ENCODE results near the gene CNTNAP5. TPM values are rescaled to one million over a fixed set of nuclear protein-coding genes. Genes with fewer than 3 reads are reported as not detected.

The CNTNAP5 gene
- total RNA-seq, 3 donors from 2014 or later = 3.3 TPM; not detected in 2

DNA sequence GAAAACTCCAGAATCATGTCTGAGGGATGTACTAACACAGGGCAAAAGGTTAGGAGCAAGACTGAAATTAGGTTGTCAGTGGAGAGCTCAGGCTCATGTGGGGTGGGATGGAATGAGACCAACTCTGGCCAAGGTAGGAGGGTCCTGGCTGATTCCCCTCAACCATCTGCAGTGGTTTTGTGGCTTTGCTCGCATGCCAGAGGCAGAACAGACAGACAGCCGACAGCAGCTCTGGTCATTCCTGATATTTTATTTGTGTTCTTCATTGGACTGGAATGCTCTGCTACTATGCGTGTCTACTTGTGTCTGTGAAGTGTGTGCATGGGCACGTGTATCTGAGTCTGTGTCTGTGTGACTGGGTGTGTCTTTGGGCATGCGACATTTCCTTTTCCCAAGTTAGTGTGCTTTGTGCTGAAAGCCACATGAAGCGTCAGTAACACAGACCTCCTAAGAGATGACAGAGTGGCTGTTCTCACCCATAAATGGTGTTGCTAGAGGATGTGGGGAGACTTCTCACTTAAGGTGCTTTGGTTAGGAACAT is 239.5 kb downstream of the CNTNAP5 start:
- TF ChIP-seq, protein P1, sequence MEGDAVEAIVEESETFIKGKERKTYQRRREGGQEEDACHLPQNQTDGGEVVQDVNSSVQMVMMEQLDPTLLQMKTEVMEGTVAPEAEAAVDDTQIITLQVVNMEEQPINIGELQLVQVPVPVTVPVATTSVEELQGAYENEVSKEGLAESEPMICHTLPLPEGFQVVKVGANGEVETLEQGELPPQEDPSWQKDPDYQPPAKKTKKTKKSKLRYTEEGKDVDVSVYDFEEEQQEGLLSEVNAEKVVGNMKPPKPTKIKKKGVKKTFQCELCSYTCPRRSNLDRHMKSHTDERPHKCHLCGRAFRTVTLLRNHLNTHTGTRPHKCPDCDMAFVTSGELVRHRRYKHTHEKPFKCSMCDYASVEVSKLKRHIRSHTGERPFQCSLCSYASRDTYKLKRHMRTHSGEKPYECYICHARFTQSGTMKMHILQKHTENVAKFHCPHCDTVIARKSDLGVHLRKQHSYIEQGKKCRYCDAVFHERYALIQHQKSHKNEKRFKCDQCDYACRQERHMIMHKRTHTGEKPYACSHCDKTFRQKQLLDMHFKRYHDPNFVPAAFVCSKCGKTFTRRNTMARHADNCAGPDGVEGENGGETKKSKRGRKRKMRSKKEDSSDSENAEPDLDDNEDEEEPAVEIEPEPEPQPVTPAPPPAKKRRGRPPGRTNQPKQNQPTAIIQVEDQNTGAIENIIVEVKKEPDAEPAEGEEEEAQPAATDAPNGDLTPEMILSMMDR (IDR thresholded peaks at IDR 0.05) = no peak
- Histone ChIP-seq H3K36me3 (ENCODE audit: low read depth) (no peaks in the 10 kb centered on the region), H3K9me3 (no peaks in the 10 kb centered on the region), H3K4me1 (ENCODE audit: low read depth) (no peaks in the 10 kb centered on the region), H3K4me3 (no peak overlapping the region)
- DNase-seq (no peak), ATAC-seq (no peak)
- intact Hi-C loops (cut with DNase I, micrococcal nuclease) = no loop called here

DNA sequence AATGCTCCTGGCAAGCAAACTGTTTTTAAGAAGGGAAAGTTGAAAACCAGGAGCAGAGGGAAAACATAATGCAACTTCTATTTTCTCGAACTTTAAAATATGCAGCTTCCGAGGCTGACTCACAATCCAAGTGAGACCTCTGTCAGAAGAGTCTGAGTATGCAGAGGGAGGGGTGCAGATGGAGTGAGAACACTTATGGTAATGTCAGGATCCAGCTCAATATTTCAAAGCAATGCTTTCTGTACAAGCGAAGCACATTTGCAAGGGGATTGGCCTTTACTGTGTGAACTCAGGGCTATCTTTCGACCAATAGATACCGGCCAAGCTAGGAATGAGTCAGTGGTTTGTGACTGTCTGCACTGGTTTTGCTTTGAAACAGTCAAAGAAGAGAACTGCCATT is 242.7 kb downstream of the CNTNAP5 start:
- intact Hi-C loops (cut with DNase I, micrococcal nuclease) = no loop called here
- H3K9me3 ChIP-seq = no peaks in the 10 kb centered on the region
- H3K36me3 ChIP-seq (ENCODE audit: low read depth) = no peaks in the 10 kb centered on the region
- DNase-seq (no peak), ATAC-seq (no peak)
- H3K4me1 ChIP-seq (ENCODE audit: low read depth) = no peaks in the 10 kb centered on the region
- H3K4me3 ChIP-seq = no peak overlapping the region
- TF ChIP-seq, protein P1 (IDR thresholded peaks at IDR 0.05) = no peak

DNA sequence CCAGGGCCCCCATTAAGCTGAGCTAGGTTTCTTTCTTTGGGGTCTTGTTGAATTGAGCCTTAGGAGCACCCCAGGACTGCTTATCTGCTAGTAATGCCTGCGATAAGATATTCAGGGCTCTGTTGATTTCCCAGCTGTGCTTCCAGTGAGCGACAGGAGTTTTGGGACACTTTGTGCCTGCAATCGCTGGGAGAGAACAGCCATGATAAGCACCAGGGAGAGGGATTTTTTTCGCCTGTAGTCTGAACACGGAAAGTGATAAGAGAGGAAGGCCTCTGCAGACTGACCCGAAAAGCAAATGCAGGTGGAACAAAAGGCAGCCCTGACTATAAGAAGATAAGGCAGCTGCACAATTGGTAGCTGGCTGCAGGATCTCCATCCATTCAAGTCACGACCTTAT is 244.3 kb downstream of the CNTNAP5 start:
- TF ChIP-seq, protein P1 (IDR thresholded peaks at IDR 0.05) = no peak
- Histone ChIP-seq H3K4me1 (ENCODE audit: low read depth) (no peaks in the 10 kb centered on the region), H3K4me3 (no peak overlapping the region), H3K36me3 (ENCODE audit: low read depth) (no peaks in the 10 kb centered on the region), H3K9me3 (no peaks in the 10 kb centered on the region)
- no peak for DNase-seq
- ATAC-seq = no peak
- intact Hi-C loops (cut with DNase I, micrococcal nuclease) = no loop called here

DNA sequence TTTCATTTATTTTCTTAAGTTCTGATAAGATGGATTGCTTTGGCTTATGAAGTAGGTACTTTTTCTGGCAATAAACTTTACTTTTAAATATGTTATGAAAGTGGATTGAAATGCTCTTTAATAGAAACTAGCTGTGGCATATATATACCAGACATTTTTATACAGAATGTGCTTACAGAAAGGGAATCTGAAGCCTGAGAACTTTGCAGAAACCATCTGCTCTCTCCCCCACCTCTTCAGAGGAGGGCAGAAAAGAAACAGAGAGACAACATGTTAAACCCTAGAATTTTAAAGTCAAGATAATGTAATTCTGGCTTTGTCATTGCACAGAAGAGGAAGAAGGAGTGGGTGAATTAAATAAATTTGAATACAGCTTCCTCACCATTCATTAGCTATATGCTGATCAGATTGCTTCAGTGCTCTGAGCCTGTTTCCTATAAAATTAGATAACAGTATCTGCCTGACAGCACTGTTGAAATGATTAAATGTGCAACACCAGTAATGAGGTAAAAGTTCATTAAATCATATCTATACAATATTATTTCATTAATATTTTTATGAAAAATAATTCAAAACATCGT is 247.3 kb downstream of the CNTNAP5 start:
- TF ChIP-seq, protein P1 (IDR thresholded peaks at IDR 0.05) = no peak
- no peaks in the 10 kb centered on the region for H3K36me3 ChIP-seq (ENCODE audit: low read depth)
- ATAC-seq (no peak), DNase-seq (no peak)
- H3K4me3 ChIP-seq = no peak overlapping the region
- H3K4me1 ChIP-seq (ENCODE audit: low read depth) = no peaks in the 10 kb centered on the region
- no peaks in the 10 kb centered on the region for H3K9me3 ChIP-seq
- intact Hi-C loops (cut with DNase I, micrococcal nuclease) = no loop called here

DNA sequence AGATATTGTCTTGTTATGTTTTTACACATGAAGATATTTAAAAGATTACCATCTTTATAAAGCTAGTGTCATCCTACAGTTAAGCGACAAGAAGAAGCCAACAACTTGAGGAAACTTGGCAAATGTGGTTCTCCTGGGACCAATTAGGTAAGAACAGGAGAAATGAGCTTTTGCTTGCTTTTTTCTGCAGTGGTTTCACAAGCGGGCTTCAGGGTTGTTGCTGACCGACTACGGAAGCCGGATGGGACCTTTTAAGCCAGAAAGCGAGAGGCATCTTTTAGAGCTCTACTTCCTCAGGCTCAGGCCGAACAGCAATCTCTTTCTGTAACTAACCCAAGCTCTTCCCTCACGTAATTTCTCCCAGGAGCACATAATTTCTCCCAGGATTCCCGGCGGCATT is 256.5 kb downstream of the CNTNAP5 start:
- TF ChIP-seq, protein P1 (IDR thresholded peaks at IDR 0.05) = no peak
- no peaks in the 10 kb centered on the region for H3K36me3 ChIP-seq (ENCODE audit: low read depth)
- H3K9me3 ChIP-seq = no peaks in the 10 kb centered on the region
- H3K4me3 ChIP-seq = no peak overlapping the region
- intact Hi-C loops (cut with DNase I, micrococcal nuclease) = no loop called here
- DNase-seq = no peak
- ATAC-seq = no peak
- H3K4me1 ChIP-seq (ENCODE audit: low read depth) = no peaks in the 10 kb centered on the region

DNA sequence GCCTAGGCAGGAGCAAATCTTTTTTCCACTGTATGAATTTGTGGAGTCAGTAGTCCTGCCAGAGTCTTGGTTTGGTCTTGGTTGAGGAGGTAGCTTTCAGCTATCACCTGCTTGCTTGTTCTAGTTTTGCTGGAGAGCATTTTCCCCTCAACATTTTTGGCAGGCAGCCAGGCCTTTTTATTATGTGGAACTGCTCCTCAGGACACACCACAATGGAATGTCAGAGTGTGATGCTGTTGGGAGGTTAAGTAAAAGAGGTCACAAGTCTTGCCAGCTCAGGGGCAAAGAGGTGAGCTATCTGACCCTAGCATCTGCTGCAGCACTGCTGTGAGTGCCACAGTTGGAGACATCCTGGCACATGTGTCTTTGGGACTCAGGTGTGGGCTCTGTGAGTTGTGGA is 258.0 kb downstream of the CNTNAP5 start:
- Histone ChIP-seq H3K4me3 (no peak overlapping the region), H3K4me1 (ENCODE audit: low read depth) (no peaks in the 10 kb centered on the region), H3K9me3 (no peaks in the 10 kb centered on the region), H3K36me3 (ENCODE audit: low read depth) (no peaks in the 10 kb centered on the region)
- ATAC-seq (no peak), DNase-seq (no peak)
- intact Hi-C loops (cut with DNase I, micrococcal nuclease) = no loop called here
- TF ChIP-seq, protein P1 (IDR thresholded peaks at IDR 0.05) = no peak
